Measurements from ENCODE around the gene TMEM178A. TPM values are rescaled to one million over a fixed set of nuclear protein-coding genes. Genes with fewer than 3 reads are reported as not detected.
A peak's percentile ranks its signal among the peaks of the same experiment; 100 is the strongest.

The TMEM178A gene
- total RNA-seq, 1 experiment from 2014 or later: not detected

DNA sequence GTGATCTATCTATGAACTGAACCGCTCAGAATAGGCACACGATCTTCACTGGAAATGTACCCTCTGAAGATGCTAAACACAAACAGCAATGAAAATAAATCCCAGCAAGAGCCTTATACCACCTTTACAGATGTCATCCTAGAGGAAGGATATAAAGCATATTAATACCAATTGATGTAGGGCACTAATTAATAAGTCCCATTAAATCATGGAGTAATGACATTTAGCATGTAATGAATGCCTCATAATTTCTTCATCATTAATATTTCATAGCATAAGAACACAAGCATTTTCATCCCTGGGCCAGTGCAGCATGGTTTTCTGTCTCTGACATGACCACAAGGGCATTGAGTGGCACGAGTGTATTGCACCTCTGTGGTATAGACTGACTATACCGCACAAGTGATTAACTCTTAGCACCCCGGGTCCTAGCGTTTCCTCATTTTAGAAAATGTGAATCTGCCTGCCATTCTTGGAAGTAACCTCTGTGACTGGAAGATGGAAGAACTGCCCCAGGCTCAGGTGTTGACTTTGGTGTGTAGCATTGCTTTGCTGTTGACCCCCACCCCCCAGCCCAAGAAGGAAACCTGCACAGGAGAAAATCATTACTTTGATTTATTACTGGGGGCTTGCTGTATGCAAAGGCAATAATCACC lies 1.4 kb upstream of the TMEM178A start:
- H3K4me3 ChIP-seq: no peak overlapping the region
- no peak for DNase-seq
- H3K9me3 ChIP-seq: no peaks in the 10 kb centered on the region
- no peaks in the 10 kb centered on the region for H3K36me3 ChIP-seq
- H3K27me3 ChIP-seq: peaks cover 44% of the 10 kb centered on the region

DNA sequence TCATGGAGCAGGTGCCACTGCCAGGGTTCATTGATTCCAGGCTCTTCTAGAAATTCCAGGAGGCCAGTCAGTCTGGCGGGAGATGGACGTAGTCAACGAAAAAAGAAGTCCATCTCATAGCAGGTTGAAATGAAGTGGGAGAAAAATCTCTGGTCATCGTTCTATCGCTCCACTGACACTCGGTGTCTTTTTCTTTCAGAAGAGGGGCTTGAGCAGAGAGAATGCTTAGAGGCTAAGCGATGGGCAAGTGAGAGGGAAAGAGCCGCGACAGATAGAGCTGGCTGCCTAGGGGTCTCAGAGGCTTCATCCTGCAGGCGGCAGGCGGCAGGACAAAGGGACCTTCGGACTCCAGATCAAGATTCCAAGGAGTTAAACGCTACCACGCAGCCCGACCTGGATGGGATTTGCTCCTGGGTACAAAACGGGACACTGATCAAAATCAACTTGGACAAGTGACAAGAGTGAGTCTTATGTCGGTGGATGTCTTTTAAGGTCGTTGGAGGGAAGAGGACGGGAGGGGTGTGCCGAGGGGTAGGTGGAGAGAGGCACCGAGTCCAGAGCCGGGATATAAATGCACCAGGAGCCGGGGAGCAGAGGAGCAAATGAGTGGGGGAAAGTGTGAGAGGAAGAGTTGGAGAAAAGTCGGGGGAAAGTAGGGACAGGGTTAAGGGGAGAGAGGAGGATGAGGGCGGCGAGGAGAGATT lies 677 bp upstream of the TMEM178A start:
- Histone ChIP-seq H3K9me3 (no peaks in the 10 kb centered on the region), H3K27me3 (peaks cover 50% of the 10 kb centered on the region), H3K4me3 (no peak overlapping the region), H3K36me3 (no peaks in the 10 kb centered on the region)
- no peak for DNase-seq

DNA sequence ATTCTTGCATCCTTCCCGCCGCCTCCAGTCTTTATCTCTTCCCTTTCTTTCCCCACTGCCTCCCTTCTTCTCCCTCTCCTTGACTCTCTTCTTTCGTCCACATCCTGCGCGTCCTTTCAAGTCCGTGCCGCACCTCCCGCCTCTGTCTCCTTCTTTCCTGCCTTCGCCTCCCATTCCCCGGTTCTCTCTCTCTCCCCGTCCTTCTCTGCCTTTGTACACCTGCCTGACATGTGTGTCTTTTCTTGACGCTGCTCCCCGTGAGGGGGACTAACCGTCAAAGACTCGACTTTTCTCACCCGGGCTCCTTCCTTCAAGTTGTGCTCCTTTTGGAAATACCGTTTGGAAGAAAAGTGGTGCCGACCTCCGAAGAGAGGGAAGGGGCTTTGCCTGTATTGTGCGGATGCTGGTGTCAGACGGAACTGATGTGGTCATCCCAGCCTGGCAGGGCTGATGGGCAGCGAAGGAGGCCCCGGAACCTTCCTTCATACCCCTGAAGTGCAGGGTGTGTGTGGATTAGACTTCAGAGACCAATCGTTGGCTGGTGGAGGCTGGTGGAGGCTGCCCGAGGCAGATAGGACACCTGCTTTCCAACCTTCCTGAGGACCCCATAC lies 879 bp downstream of the TMEM178A start:
- Histone ChIP-seq H3K36me3 (no peaks in the 10 kb centered on the region), H3K4me3 (peak overlapping the region; percentile 28), H3K27me3 (peaks cover 54% of the 10 kb centered on the region), H3K9me3 (no peaks in the 10 kb centered on the region)
- no peak for DNase-seq

DNA sequence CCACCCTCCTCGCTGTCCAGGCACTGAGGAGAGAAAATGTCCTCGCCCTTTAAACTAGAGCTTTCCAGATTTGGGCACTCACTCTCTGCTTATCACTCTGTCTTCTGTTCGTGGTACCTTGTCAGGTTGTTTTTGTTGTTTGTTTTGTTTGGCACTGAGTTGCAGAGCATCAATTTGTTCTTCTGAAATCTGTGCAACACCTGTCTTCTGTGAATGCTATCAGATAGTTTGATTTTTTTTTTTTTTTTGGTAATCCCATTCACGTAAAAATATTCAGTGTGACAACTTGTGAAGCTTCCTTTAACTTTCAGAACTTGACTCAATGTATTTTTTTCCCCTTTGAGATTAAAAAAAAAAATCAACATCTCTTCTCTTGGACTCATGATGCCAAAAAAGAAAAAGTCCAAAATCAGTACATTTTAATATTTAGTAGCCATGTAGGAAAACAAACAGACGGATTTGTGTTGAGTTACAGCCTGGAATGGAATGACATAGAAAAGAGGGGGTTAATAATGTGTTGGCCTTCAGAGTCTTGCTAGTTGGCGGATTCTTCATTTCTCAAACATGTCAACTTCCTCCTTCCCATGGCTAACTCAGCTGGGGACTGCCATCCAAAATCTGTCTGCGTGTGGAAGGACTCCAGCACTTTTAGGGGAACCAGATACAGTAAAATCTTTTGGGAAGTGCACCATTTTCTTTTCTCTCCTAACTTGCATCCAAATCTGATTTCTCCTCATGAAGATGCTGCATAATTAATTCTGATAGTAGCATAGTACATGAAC lies 1.6 kb downstream of the TMEM178A start:
- DNase-seq: no peak
- Histone ChIP-seq H3K9me3 (no peaks in the 10 kb centered on the region), H3K27me3 (peaks cover 61% of the 10 kb centered on the region), H3K36me3 (no peaks in the 10 kb centered on the region), H3K4me3 (no peak overlapping the region)

DNA sequence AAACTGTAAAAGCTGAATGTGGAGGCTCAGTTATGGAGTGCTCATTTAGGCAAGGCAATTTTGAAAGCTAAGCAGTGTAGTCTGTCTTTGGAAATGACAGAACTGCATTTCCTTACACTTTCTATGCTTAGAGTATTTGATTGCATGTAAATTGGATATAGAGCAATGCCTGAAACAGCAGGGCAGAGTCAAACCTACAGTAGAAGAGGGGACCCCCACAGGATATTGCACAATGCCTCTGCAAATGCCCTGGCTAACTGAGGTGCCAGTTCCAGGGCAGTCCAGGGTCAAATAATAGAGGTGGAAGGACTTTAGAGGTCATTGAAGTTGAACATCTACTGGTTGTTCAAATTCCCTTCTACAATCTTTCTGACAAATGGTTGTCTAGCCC lies 2.2 kb downstream of the TMEM178A start:
- DNase-seq: no peak
- no peaks in the 10 kb centered on the region for H3K9me3 ChIP-seq
- H3K27me3 ChIP-seq: peaks cover 61% of the 10 kb centered on the region
- no peak overlapping the region for H3K4me3 ChIP-seq
- no peaks in the 10 kb centered on the region for H3K36me3 ChIP-seq

DNA sequence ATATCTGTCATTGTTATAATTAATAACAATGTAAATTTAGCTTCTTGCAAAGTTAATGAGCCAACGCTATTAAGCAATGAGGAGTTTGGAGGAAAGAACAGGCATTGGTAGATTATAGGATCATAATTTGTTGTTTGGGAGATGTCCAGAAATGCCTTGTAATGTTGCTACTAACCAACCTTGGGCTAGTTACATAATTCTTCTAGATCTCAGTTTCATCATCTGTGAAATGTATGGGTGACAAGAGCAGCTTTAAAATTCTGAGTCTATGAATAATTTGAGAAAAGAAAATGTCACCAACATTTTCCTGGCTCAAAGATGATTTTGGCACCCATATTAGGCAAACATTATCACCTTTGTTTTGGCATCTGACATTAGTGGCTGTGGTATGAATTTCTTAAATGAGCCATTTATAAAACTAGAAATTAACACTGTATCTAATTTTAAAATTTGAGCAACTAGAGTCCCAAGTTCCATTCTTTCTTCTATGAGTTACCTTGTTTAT lies 2.9 kb downstream of the TMEM178A start:
- Histone ChIP-seq H3K27me3 (peaks cover 61% of the 10 kb centered on the region), H3K36me3 (no peaks in the 10 kb centered on the region), H3K9me3 (no peaks in the 10 kb centered on the region), H3K4me3 (no peak overlapping the region)
- no peak for DNase-seq

DNA sequence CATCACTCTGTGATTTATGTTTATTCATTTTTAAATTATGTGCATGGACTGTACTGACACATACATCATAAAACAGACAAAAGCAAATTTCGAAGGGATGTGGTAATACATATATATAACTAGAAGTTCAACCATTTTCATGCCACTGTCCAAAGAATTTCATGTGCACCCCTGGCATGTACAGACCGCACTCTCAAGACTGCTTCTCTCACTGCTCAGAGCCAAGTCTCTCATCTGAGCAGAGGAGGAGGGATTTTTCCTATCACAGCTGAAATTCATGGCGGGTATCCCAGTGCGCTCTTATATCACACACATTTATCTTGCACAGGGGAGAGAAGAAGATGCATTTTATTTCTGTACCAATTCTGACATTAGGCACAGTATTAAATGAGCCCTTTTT lies 5.9 kb downstream of the TMEM178A start:
- no peaks in the 10 kb centered on the region for H3K36me3 ChIP-seq
- H3K27me3 ChIP-seq: peaks cover 43% of the 10 kb centered on the region
- no peaks in the 10 kb centered on the region for H3K9me3 ChIP-seq
- H3K4me3 ChIP-seq: no peak overlapping the region
- DNase-seq: no peak

DNA sequence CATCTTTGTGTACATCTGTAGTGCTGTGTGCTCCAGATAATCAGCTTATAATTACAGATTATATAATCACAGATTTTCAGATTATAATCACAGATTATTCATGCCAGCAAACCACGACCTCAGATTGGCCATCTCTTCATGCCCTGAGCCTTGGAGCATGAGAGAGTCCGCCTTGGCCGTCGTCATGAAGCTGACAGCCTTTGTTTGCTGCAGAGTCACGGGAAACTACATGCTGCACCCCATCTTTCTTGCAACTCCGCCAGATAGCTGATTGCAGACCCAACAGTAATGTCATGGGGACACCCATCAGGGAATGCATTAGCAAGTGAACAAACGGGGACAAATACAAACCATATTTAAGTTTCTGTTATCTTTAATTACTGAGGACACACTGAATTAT lies 7.3 kb downstream of the TMEM178A start:
- no peaks in the 10 kb centered on the region for H3K9me3 ChIP-seq
- H3K4me3 ChIP-seq: no peak overlapping the region
- DNase-seq: no peak
- H3K36me3 ChIP-seq: no peaks in the 10 kb centered on the region
- peaks cover 29% of the 10 kb centered on the region for H3K27me3 ChIP-seq

DNA sequence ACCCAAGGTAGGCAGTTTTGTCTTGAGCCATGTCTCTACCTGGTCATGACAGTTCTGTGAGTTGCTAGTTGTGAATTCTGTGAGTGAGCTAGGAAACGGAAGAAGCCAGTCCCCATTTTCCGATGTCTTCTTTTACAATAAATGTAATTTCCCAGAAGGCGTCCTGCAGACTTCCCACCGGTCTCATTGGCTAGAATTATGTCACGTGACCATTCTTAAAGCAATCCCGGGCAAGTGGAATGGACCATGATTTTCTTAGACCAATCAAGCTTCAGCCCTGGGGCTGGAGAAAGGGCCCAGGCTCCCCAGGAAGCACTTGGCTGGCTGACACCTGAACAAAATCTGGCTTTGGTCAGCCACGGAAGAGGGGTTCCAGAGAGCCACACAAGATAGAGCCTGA lies 10.6 kb downstream of the TMEM178A start:
- Histone ChIP-seq H3K9me3 (no peaks in the 10 kb centered on the region), H3K36me3 (no peaks in the 10 kb centered on the region), H3K4me3 (no peak overlapping the region), H3K27me3 (peaks cover 10% of the 10 kb centered on the region)
- no peak for DNase-seq

DNA sequence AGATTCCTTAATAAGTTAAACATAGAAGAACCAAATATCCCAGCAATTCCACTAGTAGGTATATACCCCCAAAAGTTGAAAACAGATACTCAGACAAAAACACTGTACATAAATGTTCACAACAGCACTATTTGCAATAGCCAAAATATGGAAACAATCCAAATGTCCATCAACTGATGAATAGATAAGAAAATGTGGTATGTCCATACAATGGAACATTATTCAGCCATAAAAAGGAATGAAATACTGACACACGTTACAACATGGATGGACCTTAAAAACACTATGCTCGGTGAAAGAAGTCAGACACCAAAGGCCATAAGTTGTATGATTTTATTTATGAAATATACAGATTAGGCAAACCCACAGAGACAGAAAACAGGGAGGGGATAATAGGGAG lies 12.5 kb downstream of the TMEM178A start:
- Histone ChIP-seq H3K36me3 (no peaks in the 10 kb centered on the region), H3K27me3 (peaks cover 3% of the 10 kb centered on the region; the same call in 1 of the 2 replicates), H3K4me3 (no peak overlapping the region), H3K9me3 (no peaks in the 10 kb centered on the region)
- DNase-seq: no peak

DNA sequence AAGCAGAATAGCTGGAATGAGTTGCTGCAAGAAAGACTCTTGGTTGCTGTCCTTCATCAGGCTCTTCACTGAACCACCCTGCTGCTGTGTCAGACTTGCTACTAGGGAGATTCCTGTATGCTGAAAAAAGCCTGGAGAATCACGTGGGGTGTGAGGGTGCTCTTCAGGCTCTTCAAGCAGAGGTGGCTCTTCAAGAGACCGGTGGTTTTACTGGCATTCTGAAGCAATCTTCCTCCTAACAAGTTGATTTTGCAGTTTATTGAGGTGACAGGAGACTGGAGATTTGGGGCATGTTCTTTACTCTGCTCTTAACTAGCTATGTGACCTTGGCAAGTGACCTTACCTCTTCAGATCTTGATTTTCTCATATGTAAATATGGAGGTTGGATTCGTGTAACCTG lies 14.1 kb downstream of the TMEM178A start:
- Histone ChIP-seq H3K27me3 (peaks cover 4% of the 10 kb centered on the region; the same call in 1 of the 2 replicates), H3K36me3 (no peaks in the 10 kb centered on the region), H3K4me3 (no peak overlapping the region), H3K9me3 (no peaks in the 10 kb centered on the region)
- DNase-seq: no peak

DNA sequence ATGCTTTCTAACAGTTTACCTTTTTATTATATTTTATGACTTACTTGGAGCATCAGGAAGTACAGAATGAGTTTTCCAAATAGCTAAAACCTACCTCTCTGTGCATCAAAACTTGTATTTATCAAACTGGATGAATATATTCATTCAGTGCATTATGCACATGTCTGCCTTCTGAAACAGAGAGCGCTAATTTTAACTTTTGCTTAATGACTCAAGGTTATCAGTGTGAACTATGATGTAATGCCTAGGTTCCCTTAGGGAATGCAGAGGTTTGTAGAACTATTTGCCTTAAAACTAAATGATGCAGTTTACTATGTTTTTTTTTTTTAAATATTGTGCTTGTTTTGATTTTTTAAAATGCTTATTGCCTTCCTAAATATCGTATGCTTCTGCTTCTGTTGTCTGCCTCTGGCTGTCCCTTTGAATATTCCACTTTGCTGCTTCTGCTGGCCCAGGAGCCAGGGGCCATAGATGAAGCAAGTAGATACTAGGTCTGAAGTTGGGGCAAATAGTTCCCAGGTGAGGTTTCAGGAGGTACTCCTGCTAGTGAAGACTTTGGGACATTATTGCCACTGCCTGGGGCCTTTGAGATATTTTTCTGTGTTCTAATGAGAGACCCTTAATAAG lies 16.5 kb downstream of the TMEM178A start:
- no peak for DNase-seq
- Histone ChIP-seq H3K27me3 (peaks cover 4% of the 10 kb centered on the region; the same call in 1 of the 2 replicates), H3K4me3 (no peak overlapping the region), H3K36me3 (no peaks in the 10 kb centered on the region), H3K9me3 (no peaks in the 10 kb centered on the region)

DNA sequence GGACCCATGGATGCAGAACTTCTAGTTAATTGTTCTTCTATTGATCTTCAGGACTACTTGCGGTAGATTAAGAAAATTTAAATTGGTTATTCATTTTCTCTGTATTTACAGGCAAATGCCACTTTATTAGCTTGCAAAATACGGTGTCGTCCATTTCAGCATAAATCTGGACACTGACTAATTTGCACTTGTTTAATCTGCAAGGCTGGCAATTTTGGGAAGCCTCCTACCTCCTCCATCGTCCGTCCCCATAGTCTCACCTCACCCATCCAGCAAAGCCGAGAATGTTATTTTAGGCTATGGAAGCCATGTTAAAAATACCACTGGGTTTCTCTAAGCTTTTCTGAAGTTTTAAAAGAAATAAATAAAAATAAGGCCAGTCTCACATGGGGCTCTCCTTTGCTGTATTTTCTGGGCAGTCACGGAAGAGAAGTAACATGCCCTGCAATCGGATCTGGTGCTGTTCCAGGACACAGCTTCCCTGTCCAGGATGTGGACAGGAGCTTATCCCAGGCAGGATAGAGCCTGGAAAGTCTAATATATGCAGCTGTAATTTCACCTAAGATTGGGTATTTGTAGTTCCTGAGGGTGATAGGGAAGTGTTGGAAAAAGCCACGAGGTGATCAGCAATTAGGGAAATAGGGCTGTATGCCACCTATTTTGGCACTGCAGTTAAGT lies 17.4 kb downstream of the TMEM178A start:
- no peak overlapping the region for H3K4me3 ChIP-seq
- peaks cover 4% of the 10 kb centered on the region; the same call in 1 of the 2 replicates for H3K27me3 ChIP-seq
- no peaks in the 10 kb centered on the region for H3K9me3 ChIP-seq
- no peaks in the 10 kb centered on the region for H3K36me3 ChIP-seq
- DNase-seq: no peak

DNA sequence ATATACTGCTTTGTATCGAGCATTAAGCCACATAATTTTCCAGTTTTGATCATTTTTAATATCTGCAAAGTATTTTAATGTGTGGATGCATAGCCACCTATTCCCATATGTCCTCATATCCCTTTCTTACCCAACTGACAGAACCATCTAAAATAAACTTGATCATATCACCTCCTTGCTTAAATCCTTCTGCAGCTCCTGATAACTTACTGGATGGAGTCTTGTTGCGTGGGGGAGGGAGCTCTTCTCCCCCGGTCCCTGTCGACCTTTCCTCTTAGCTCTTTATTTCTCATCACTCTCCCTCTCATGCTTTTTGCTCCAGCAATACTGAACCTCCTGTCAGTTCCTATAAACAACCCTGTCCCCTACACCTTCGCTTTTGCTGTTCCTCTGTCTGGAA lies 18.7 kb downstream of the TMEM178A start:
- Histone ChIP-seq H3K4me3 (no peak overlapping the region), H3K9me3 (0 out of 2 replicates have a peak, but pooled peaks cover 1% of the 10 kb centered on the region), H3K36me3 (no peaks in the 10 kb centered on the region), H3K27me3 (peaks cover 4% of the 10 kb centered on the region; the same call in 1 of the 2 replicates)
- DNase-seq: no peak

DNA sequence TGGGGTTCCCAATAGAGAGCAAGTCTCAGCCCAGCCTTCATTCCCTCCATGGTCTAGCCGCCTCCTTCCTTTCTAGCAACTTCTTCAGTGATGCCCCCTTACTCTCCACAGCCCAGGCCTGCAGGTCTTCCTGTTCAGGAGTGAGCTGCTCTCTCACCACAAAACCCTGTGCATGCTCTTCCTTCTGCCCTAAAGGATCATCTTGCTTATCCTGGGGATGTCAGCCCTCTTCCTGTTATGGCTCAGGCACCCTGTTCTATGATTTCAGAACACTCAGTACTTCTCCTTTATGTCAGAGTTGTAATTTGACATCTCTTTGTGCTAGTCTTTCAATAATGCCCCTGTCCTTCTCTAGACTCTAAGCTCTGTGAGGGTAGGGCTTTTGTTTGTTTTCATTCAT lies 19.4 kb downstream of the TMEM178A start:
- DNase-seq: no peak
- 0 out of 2 replicates have a peak, but pooled peaks cover 1% of the 10 kb centered on the region for H3K9me3 ChIP-seq
- no peak overlapping the region for H3K4me3 ChIP-seq
- no peaks in the 10 kb centered on the region for H3K36me3 ChIP-seq
- peaks cover 2% of the 10 kb centered on the region; the same call in 1 of the 2 replicates for H3K27me3 ChIP-seq

DNA sequence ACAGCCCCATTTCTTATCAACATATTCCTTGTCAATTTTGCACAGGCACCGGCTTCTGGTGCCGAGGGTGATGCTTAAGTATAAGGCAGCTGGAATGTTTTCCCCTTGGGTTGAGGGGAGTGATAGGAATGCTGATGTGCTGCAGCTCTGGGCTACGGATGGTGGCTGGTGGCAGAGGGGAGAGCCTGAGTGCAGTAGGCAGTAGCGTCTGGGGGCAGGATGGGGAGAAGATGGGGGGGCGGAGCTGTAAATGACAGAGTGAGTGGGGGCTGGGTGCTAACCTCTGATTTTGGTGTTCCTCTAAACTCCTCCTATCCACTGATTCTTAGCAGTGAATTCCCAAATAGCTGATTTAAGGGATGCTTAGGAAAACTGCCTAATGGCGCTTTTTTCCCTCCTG lies 20.7 kb downstream of the TMEM178A start:
- no peaks in the 10 kb centered on the region for H3K36me3 ChIP-seq
- no peak overlapping the region for H3K4me3 ChIP-seq
- no peak for DNase-seq
- H3K9me3 ChIP-seq: 0 out of 2 replicates have a peak, but pooled peaks cover 6% of the 10 kb centered on the region
- peaks cover 2% of the 10 kb centered on the region; the same call in 1 of the 2 replicates for H3K27me3 ChIP-seq

Data from MG63 (cell line).